HL-60 (cell line): Measurements from ENCODE around the gene PGA4.

ENCODE experiments used
- CTCF ChIP-seq: IDR thresholded peaks from one replicate; pipeline ENCODE4 v1.5.1; 2011; ENCODE audit warnings: low read length, control low read depth, inconsistent platforms; ENCODE audit not compliant: insufficient read depth
- SPI1 ChIP-seq: IDR thresholded peaks from 2 replicates; pipeline ENCODE4 v1.6.1; 2012; ENCODE audit warnings: low read depth, mild to moderate bottlenecking, borderline replicate concordance
- TF ChIP-seq, protein P1 (sequence below): IDR thresholded peaks from 2 replicates; pipeline ENCODE4 v1.6.1; 2012; ENCODE audit warnings: low read depth; ENCODE audit not compliant: insufficient replicate concordance

GRCh38 chr11:61198948-61199523 lies 23.1 kb upstream of the PGA4 start:
- TF ChIP-seq CTCF (no peak), SPI1 (no peak)
- TF ChIP-seq, protein P1, sequence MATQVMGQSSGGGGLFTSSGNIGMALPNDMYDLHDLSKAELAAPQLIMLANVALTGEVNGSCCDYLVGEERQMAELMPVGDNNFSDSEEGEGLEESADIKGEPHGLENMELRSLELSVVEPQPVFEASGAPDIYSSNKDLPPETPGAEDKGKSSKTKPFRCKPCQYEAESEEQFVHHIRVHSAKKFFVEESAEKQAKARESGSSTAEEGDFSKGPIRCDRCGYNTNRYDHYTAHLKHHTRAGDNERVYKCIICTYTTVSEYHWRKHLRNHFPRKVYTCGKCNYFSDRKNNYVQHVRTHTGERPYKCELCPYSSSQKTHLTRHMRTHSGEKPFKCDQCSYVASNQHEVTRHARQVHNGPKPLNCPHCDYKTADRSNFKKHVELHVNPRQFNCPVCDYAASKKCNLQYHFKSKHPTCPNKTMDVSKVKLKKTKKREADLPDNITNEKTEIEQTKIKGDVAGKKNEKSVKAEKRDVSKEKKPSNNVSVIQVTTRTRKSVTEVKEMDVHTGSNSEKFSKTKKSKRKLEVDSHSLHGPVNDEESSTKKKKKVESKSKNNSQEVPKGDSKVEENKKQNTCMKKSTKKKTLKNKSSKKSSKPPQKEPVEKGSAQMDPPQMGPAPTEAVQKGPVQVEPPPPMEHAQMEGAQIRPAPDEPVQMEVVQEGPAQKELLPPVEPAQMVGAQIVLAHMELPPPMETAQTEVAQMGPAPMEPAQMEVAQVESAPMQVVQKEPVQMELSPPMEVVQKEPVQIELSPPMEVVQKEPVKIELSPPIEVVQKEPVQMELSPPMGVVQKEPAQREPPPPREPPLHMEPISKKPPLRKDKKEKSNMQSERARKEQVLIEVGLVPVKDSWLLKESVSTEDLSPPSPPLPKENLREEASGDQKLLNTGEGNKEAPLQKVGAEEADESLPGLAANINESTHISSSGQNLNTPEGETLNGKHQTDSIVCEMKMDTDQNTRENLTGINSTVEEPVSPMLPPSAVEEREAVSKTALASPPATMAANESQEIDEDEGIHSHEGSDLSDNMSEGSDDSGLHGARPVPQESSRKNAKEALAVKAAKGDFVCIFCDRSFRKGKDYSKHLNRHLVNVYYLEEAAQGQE, result no peak
